HG03575 (cell line): ENCODE results near the gene COL8A2.

Source experiments
- ATAC-seq: cut with Tn5 transposase; IDR thresholded peaks from one replicate; pipeline ENCODE4 v1.9.1; 2021; ENCODE audit not compliant: unreplicated experiment, insufficient number of reproducible peaks, low FRiP score; ENCODE audit errors: extremely low read depth

COL8A2 gene

GRCh38 chr1:36095760-36096405 lies 29.1 kb downstream of the COL8A2 start:
- no peak for ATAC-seq

GRCh38 chr1:36094621-36095061 lies 30.4 kb downstream of the COL8A2 start:
- no peak for ATAC-seq

- ATAC-seq = no peak
Observed at GRCh38 chr1:36093929-36094328, 31.1 kb downstream of the COL8A2 start.

GRCh38 chr1:36093226-36093625 lies 31.8 kb downstream of the COL8A2 start:
- no peak for ATAC-seq

DNA sequence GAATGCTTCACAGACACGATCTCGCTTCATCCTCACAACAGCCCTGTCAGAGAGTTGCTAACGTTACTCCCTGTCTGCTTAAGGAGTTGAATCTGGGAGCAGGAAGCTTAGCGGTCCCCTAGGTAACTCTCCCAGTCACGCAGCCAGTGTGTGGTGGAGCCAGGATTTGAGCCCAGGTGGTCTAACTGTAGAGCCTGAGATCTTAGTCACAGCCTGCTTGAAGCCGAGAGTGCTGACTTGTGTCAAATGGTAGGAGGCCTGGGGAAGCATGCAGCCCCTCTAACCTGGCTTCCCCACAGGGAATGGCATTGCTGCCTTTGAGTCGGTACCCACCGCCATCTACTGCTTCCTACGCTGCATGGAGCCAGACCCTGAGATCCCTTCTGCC lies 32.2 kb downstream of the COL8A2 start:
- no peak for ATAC-seq

DNA sequence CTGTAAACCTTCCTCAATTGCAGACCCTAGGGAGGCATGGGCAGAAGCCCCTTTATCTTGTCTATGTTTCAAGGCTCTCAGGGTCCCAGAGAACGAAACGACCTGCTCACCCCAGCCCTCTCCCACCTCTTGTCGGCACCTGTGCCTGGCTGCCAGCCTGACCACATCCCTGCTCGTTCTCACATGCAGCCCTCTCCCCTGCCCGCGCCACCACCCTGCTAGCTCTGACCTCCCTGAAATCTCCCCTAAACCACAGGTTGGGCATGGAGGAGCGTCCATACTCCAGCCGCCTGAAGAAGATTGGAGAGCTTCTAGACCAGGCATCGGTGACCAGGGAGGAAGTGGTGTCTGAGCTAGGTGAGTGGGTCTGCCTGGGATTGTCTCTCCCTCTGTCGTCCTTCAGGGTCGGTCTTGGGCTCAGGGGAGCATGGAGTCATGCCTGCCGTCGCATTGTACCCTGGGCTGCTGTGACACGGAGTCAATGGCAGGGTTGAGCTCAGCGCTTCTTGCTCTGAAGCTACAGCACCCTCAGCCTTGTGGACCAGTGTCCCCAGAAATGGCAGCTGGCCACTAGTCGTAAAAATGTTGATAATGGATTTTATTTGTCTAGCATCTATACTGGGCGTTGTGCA lies 32.7 kb downstream of the COL8A2 start:
- no peak for ATAC-seq

GRCh38 chr1:36091698-36092097 lies 33.3 kb downstream of the COL8A2 start:
- ATAC-seq = no peak

DNA sequence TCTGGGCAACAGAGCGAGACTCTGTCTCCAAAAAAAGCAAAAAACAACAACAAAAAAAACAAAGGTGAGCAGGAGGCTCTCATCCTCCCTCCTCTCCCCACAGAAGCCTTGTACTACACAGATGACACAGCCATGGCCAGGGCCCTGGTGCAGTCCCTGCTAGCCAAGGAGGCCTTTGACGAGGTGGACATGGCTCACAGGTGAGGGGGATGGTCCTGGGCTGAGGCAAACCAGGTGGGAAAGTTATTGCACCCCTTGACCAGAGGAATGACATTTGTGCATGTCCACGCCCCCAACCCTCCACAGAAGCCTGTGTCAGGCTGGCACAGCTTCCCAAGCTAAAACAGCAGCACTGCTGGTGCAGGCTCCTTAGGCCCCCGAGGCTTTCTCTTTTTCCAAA lies 33.9 kb downstream of the COL8A2 start:
- ATAC-seq = no peak

DNA sequence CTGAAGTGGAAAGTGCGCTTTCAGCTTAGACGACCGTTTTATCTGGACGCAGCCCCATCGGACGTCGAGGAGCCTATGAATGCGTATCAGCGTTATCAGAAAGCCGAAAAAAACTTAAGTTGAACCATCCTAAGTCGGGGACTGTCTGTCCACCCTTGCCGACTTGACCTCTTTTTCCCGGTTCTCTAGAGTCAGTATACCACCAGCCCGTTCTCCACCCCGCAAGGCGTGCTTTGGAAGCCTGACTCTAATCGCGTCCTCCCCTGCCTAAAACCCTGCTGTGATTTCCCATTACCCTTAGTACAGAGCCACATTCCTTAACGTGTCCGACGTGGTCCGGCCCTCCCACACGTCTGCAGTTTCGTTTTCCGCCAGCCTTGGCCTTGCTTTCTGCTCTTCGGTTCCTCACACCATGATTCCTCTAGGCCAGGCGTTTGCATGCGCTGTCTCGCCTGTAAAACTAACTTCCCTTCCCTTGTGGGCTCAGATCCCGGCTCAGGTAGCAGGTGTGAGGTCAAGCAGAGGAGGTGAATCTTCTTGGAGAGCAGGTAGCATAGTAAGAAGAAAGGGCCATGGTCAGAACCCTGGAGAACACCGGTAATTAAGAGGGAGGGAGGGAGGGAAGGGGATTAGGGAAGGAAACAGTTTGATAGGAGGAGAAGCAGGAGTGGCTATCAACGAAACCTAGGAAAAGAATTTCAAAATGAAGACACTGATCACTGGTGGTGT lies 35.5 kb downstream of the COL8A2 start:
- no peak for ATAC-seq

- no peak for ATAC-seq
Observed at GRCh38 chr1:36088577-36089392, 36.2 kb downstream of the COL8A2 start, which contains the start of gene ADPRS. Gene ADPRS (plus strand): TSS chr1:36088892. CDS start chr1:36088905, 13 bp downstream.

GRCh38 chr1:36088265-36088576 lies 36.8 kb downstream of the COL8A2 start:
- no peak for ATAC-seq

GRCh38 chr1:36087233-36088123 lies 37.5 kb downstream of the COL8A2 start:
- no peak for ATAC-seq

DNA sequence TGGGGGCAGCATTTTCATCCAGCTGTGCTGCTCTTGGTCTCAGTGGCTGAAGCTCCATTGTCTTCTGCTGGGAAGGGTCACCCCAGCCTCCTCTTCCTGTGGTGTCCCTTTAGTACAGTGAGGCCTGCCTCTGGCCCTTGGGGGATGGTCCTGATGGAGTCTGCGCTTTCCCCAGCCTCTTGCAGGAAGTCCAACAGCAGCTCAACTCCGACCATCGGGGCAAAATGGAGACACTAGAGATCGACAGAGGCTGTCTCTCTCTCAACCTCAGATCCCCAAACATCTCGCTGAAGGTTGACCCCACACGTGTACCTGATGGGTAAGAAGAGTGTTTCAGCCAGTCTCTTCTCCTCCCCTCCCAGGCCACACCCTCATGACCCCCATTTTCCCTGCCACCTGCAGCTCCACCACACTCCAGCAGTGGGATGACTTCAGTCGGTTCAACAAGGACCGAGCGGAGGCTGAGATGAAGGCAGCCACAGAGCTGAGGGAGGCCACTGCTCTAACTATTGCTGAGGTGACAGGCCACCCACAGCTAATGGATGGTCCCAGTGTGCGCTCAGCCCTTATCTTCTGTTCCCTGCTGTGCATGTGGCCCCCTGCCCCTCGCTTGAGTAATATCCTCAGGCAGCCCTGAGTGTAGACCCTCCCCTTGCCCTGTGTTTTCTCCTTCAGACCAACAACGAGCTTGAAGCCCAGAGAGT lies 38.3 kb downstream of the COL8A2 start:
- ATAC-seq = no peak

GRCh38 chr1:36085686-36086526 lies 39.1 kb downstream of the COL8A2 start:
- no peak for ATAC-seq

GRCh38 chr1:36085126-36085525 lies 39.9 kb downstream of the COL8A2 start:
- no peak for ATAC-seq

- no peak for ATAC-seq
Observed at GRCh38 chr1:36084497-36085115, 40.4 kb downstream of the COL8A2 start.
